ENCODE data around the gene GPS1.

DNA sequence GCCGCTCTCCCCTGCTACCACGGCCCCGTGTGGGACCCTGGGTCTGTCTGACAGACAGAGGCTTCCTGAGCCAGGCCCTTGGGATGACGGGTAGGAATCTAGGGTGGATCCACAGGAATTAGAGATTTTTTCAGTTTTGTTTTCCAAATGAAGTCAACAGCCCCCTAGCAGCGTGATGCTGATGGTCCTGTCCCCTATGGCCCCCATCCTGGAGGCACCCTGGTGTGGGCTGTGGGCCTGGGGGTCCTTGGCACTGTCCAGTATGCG lies 44.5 kb upstream of the GPS1 start:
- TF ChIP-seq, protein P1, sequence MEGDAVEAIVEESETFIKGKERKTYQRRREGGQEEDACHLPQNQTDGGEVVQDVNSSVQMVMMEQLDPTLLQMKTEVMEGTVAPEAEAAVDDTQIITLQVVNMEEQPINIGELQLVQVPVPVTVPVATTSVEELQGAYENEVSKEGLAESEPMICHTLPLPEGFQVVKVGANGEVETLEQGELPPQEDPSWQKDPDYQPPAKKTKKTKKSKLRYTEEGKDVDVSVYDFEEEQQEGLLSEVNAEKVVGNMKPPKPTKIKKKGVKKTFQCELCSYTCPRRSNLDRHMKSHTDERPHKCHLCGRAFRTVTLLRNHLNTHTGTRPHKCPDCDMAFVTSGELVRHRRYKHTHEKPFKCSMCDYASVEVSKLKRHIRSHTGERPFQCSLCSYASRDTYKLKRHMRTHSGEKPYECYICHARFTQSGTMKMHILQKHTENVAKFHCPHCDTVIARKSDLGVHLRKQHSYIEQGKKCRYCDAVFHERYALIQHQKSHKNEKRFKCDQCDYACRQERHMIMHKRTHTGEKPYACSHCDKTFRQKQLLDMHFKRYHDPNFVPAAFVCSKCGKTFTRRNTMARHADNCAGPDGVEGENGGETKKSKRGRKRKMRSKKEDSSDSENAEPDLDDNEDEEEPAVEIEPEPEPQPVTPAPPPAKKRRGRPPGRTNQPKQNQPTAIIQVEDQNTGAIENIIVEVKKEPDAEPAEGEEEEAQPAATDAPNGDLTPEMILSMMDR (IDR thresholded peaks at IDR 0.05; ENCODE audit: borderline replicate concordance, extremely low read depth, low read length, poor library complexity, severe bottlenecking): no peak
- TF ChIP-seq EZH2 (IDR thresholded peaks at IDR 0.05; ENCODE audit: borderline replicate concordance, low read depth, low read length, severe bottlenecking): no peak
